GM12872 (cell line): Measurements from ENCODE around the gene TVP23A.

ENCODE experiments used
- TF ChIP-seq, protein P1 (sequence below): IDR thresholded peaks from 3 replicates; pipeline ENCODE4 v1.5.1; 2011; ENCODE audit warnings: low read depth, mild to moderate bottlenecking, low read length, moderate library complexity; ENCODE audit not compliant: insufficient read depth

The TVP23A gene

DNA sequence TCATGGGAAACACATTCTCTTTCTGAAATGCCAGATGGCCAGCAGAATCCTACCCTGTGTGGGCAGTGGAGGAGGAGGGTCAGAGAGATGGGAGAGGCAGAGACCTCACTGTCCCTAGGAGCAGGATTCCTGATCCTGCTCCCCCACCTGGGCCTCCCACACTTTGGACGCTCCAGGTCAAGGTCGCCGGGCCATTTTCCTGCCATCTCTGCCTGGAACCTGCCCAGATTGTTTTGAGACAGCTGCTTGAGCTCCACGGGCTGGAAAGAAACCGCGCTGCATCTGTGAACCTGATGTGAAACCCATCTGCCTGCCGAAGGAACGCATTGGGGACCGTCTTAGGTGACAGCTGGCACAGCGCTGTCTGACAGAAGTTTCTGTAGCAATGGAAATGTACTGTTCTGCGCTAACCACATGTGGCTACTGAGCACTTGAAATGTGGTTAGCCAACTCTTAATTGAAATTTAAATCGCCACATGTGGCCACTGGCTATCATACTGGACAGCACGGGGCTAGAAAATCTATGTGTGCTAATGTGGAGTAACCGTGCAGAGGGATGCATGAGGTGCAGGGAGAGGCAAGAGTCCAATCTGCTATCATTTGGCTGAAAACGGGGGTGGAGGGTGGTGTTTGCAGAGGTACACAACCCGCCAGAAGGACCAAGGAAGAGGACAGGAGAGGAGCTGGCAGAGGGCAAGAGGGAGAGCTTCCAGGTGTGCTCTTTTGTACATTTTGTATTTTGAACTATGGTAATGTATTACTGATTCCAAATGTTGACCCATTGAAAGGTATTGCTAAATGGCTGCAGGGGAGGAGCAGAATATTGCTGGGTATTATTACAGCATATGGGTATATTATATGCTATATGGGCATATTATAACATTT, 90.3 kb downstream of the TVP23A start:
- TF ChIP-seq, protein P1, sequence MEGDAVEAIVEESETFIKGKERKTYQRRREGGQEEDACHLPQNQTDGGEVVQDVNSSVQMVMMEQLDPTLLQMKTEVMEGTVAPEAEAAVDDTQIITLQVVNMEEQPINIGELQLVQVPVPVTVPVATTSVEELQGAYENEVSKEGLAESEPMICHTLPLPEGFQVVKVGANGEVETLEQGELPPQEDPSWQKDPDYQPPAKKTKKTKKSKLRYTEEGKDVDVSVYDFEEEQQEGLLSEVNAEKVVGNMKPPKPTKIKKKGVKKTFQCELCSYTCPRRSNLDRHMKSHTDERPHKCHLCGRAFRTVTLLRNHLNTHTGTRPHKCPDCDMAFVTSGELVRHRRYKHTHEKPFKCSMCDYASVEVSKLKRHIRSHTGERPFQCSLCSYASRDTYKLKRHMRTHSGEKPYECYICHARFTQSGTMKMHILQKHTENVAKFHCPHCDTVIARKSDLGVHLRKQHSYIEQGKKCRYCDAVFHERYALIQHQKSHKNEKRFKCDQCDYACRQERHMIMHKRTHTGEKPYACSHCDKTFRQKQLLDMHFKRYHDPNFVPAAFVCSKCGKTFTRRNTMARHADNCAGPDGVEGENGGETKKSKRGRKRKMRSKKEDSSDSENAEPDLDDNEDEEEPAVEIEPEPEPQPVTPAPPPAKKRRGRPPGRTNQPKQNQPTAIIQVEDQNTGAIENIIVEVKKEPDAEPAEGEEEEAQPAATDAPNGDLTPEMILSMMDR: no peak
